NT2/D1 (cell line): ENCODE measurements around the gene RBMS3.

Source experiments
- DNase-seq: peaks from one replicate; pipeline ENCODE4 v3.0.0-alpha.2; 2011; ENCODE audit warnings: low read depth, low spot score
- H3K27me3 ChIP-seq: 2 replicates; pipeline ENCODE4 v1.6.0; 2011; ENCODE audit warnings: mild to moderate bottlenecking; ENCODE audit not compliant: insufficient read length, insufficient read depth
- H3K36me3 ChIP-seq: 2 replicates; pipeline ENCODE4 v1.6.1; 2011; ENCODE audit warnings: mild to moderate bottlenecking, low read length, mixed read lengths; ENCODE audit not compliant: insufficient read depth, insufficient read length
- H3K4me1 ChIP-seq: 2 replicates; pipeline ENCODE4 v1.5.1; 2011; ENCODE audit not compliant: insufficient read depth, insufficient read length
- H3K4me3 ChIP-seq: 2 replicates; pipeline ENCODE4 v1.5.1; 2011; ENCODE audit warnings: low read depth; ENCODE audit not compliant: insufficient read length
- H3K9ac ChIP-seq: 2 replicates; pipeline ENCODE4 v1.6.0; 2011; ENCODE audit warnings: low read depth; ENCODE audit not compliant: insufficient read length
- H3K9me3 ChIP-seq: 2 replicates; pipeline ENCODE4 v1.5.1; 2011; ENCODE audit warnings: mild to moderate bottlenecking, low read length; ENCODE audit not compliant: insufficient read depth
- SUZ12 ChIP-seq: IDR thresholded peaks from 2 replicates; pipeline ENCODE4 v1.6.1; 2011; ENCODE audit not compliant: insufficient read length, insufficient read depth; ENCODE audit errors: extremely low read depth
- YY1 ChIP-seq: IDR thresholded peaks from 2 replicates; pipeline ENCODE4 v1.6.1; 2011; ENCODE audit not compliant: insufficient read length, insufficient read depth
- ZNF274 ChIP-seq: IDR thresholded peaks from 2 replicates; pipeline ENCODE4 v1.6.1; 2011; ENCODE audit warnings: mild to moderate bottlenecking, low read depth, low read length

The RBMS3 gene

GRCh38 chr3:29297998-29298397 lies 17.1 kb downstream of the RBMS3 start:
- Histone ChIP-seq H3K4me1 (no peaks in the 10 kb centered on the region), H3K4me3 (no peak overlapping the region), H3K36me3 (no peaks in the 10 kb centered on the region), H3K27me3 (no peaks in the 10 kb centered on the region), H3K9ac (no peak overlapping the region), H3K9me3 (no peaks in the 10 kb centered on the region)
- DNase-seq, result no peak
- TF ChIP-seq YY1, result no peak
- TF ChIP-seq ZNF274, result no peak
- no peak for TF ChIP-seq SUZ12

- no peak for DNase-seq
- Histone ChIP-seq H3K36me3 (no peaks in the 10 kb centered on the region), H3K4me3 (no peak overlapping the region), H3K9ac (no peak overlapping the region), H3K27me3 (no peaks in the 10 kb centered on the region), H3K9me3 (no peaks in the 10 kb centered on the region), H3K4me1 (no peaks in the 10 kb centered on the region)
- no peak for TF ChIP-seq ZNF274
Observed at GRCh38 chr3:29301332-29302019, 20.6 kb downstream of the RBMS3 start.

DNA sequence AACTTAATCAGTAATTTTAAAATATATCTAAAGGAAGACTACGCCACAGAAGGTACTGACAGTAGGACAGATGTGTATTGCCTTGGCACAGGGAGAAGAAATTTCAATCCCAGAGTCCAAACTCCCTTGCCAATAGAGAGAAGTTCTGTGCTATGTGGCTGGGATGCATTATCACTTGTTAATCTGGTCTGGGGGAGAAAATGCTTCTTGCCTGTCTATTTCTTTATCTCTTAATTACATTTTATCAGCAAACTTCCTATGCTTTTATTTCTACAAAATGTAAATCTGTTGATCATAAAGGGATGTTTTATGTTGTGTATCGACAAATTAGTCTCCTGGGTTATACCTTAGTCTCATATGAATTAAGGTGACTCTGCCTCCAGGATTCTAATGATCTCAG lies 21.7 kb downstream of the RBMS3 start:
- no peaks in the 10 kb centered on the region for H3K36me3 ChIP-seq
- TF ChIP-seq SUZ12 (no peak), ZNF274 (no peak), YY1 (no peak)
- H3K9ac ChIP-seq, result no peak overlapping the region
- H3K9me3 ChIP-seq, result no peaks in the 10 kb centered on the region
- H3K4me1 ChIP-seq, result no peaks in the 10 kb centered on the region
- DNase-seq, result no peak
- H3K4me3 ChIP-seq, result no peak overlapping the region
- no peaks in the 10 kb centered on the region for H3K27me3 ChIP-seq

DNA sequence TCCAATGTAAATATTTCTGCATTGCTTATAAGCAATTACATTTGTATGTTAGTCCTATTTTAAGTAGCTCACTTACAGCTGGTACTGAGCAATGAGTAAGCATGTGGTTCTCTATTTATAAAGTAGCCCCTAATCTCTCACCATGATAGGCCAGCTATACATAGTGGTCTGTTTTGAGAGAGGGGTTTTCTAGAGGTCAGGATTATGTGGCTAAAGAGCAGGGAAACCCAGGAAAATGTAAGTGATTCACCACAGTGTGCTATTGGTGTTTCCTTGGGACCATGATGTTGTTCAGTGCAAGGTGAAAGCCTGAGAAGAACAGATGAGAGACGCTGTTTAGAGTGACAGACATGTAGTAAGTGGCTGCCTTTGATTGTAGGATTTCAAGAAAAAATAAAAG lies 26.4 kb downstream of the RBMS3 start:
- TF ChIP-seq SUZ12 (no peak), ZNF274 (no peak), YY1 (no peak)

GRCh38 chr3:29310865-29311264 lies 30.0 kb downstream of the RBMS3 start:
- TF ChIP-seq YY1 (no peak), ZNF274 (no peak), SUZ12 (no peak)
- Histone ChIP-seq H3K9me3 (no peaks in the 10 kb centered on the region), H3K4me3 (no peak overlapping the region), H3K9ac (no peak overlapping the region), H3K4me1 (no peaks in the 10 kb centered on the region), H3K36me3 (no peaks in the 10 kb centered on the region), H3K27me3 (no peaks in the 10 kb centered on the region)
- DNase-seq, result no peak

More for the DNA sequence above, 26.4 kb downstream of the RBMS3 start:
- Histone ChIP-seq H3K9ac (no peak overlapping the region), H3K4me3 (no peak overlapping the region), H3K9me3 (no peaks in the 10 kb centered on the region), H3K36me3 (no peaks in the 10 kb centered on the region), H3K27me3 (no peaks in the 10 kb centered on the region), H3K4me1 (no peaks in the 10 kb centered on the region)
- no peak for DNase-seq

- Histone ChIP-seq H3K9ac (no peak overlapping the region), H3K27me3 (no peaks in the 10 kb centered on the region), H3K4me3 (no peak overlapping the region), H3K4me1 (no peaks in the 10 kb centered on the region), H3K36me3 (no peaks in the 10 kb centered on the region), H3K9me3 (no peaks in the 10 kb centered on the region)
- no peak for DNase-seq
- no peak for TF ChIP-seq YY1
- no peak for TF ChIP-seq SUZ12
- TF ChIP-seq ZNF274, result no peak
Observed at GRCh38 chr3:29311795-29312194, 30.9 kb downstream of the RBMS3 start.

- Histone ChIP-seq H3K36me3 (no peaks in the 10 kb centered on the region), H3K4me1 (no peaks in the 10 kb centered on the region), H3K9me3 (no peaks in the 10 kb centered on the region), H3K9ac (no peak overlapping the region), H3K4me3 (no peak overlapping the region), H3K27me3 (no peaks in the 10 kb centered on the region)
- TF ChIP-seq ZNF274 (no peak), SUZ12 (no peak), YY1 (no peak)
- no peak for DNase-seq
Observed at GRCh38 chr3:29312395-29312794, 31.5 kb downstream of the RBMS3 start.
